Aorta (tissue), 5 donors: ENCODE data around the gene SSTR5. TPM values are rescaled to one million over a fixed set of nuclear protein-coding genes. Genes with fewer than 3 reads are reported as not detected.

Experiments
- ATAC-seq: fragments of 200-7000 bp; cut with Tn5 transposase; one replicate; pipeline ENCODE4 v1.9.1; 2022; ENCODE audit warnings: moderate library complexity; ENCODE audit not compliant: low FRiP score
- DNase-seq, 2 donors: peaks; one replicate each; pipeline ENCODE4 v3.0.0-alpha.2; 2020
- H3K27ac ChIP-seq, 2 donors: one replicate each; pipeline ENCODE4 v1.5.1; 2013; ENCODE audit warnings: low read length in 2 of 2, mild to moderate bottlenecking in 2 of 2, moderate library complexity in 2 of 2, control low read depth in 1 of 2, inconsistent platforms in 1 of 2, low read depth in 1 of 2
- H3K27me3 ChIP-seq, 2 donors: one replicate each; pipeline ENCODE4 v1.6.1; 2013; ENCODE audit warnings: control low read depth in 1 of 2, low read length in 1 of 2, mild to moderate bottlenecking in 1 of 2, moderate library complexity in 1 of 2; ENCODE audit not compliant: insufficient read depth in 2 of 2, control insufficient read depth in 1 of 2
- H3K36me3 ChIP-seq, 2 donors: one replicate each; pipeline ENCODE4 v1.6.1; 2013; ENCODE audit warnings: control low read depth in 1 of 2, low read length in 1 of 2, mild to moderate bottlenecking in 1 of 2; ENCODE audit not compliant: insufficient read depth in 2 of 2, control insufficient read depth in 1 of 2
- H3K4me1 ChIP-seq, 2 donors: one replicate each; pipeline ENCODE4 v1.6.1; 2013; ENCODE audit warnings: low read length in 2 of 2, control low read depth in 1 of 2, mild to moderate bottlenecking in 1 of 2, moderate library complexity in 1 of 2; ENCODE audit not compliant: insufficient read depth in 2 of 2, control insufficient read depth in 1 of 2
- H3K4me3 ChIP-seq, 2 donors: one replicate each; pipeline ENCODE4 v1.5.1; 2013; ENCODE audit warnings: low read length in 2 of 2, control low read depth in 1 of 2, mild to moderate bottlenecking in 1 of 2
- H3K9me3 ChIP-seq: one replicate; pipeline ENCODE4 v1.6.1; 2013; ENCODE audit warnings: mild to moderate bottlenecking, low read length; ENCODE audit not compliant: control insufficient read depth
- whole genome bisulfite sequencing, 2 donors: extraction: QIAGEN DNeasy Blood & Tissue Kit; methylation state at CpG; one replicate each; pipeline ENCODE4 v1.1.7; 2013; 5-methylcytosine and 5-hydroxymethylcytosine counted together
- intact Hi-C, 2 donors: fragments of 100-400 bp; cut with DNase I; formaldehyde crosslinking; loops; one replicate each; pipeline versions ENCODE4 v1.14.2 to v1.15.0; 2022
- polyA plus RNA-seq, 2 donors: library from polyadenylated mRNA; stranded (reverse); fragments of 200-250 nt; gene quantifications; one replicate each; pipeline ENCODE4 v1.2.3, GENCODE V29; 2013
- total RNA-seq, 2 donors: library from RNA; stranded (reverse); fragmentation: NEBNext Ultra II Directional; extraction: Animal tissue kit (Norgen Biotek cat#: 25700); gene quantifications; one replicate each; pipeline ENCODE4 v1.2.1, GENCODE V29; 2021
- donor health status: healthy with polysubstance abuse.
- donor health status: Bipolar disorder and iron deficiency.
- donor health status: DM: no; HTN: no; CAD: no.
- donor health status: DM: no; HTN: no; CAD: no.
- donor health status: DM: yes; HTN: yes; CAD: no.

Gene SSTR5
- total and polyA plus RNA-seq, 4 donors, result 0.26 to 0.75 (median 0.49) TPM; not detected in 1

DNA sequence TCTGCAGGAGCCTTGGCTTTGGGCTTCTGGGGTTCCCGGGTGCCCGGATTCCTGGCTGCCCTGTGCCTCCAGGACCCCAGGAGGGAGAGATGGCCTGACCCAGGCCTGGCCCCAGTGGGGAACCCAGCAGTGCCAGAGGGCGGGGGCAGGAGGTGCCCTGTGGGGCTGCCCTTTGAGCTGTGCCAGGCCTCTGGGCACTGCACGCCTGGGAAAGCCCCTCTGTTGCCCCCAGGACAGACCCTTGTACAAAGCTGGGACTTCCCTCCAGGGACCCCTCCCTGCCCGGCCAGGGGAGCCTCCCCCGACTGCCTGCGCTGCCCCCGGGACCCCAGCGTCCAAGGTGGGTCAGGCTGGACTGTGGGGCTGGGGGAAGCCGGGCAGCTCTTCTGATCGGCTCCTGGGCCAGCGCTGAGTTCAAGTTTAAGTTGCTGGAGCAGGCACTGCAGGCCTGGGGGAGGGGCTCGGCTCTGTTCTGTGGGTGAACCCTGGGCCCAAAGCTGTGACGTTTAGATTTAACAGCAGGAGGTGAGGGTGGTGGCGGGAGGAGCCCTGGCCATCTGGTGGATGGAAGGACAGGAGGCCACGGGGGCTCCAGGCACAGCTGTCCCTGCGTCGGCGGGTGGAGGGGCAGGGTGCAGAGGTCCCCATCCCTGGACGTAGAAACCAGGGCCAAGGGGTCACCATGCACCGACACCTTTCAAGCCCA, 51.1 kb downstream of the SSTR5 start:
- intact Hi-C loops, result no loop called here
- Histone ChIP-seq H3K36me3 (no peaks in the 10 kb centered on the region), H3K4me3 (no peak overlapping the region), H3K27me3 (no peaks in the 10 kb centered on the region), H3K27ac (no peak overlapping the region), H3K9me3 (no peaks in the 10 kb centered on the region), H3K4me1 (no peaks in the 10 kb centered on the region)
- no peak for ATAC-seq
- 77% methylated on average over 19 to 21 of the region's 21 CpGs for WGBS, 2 donors
- no peak for DNase-seq

DNA sequence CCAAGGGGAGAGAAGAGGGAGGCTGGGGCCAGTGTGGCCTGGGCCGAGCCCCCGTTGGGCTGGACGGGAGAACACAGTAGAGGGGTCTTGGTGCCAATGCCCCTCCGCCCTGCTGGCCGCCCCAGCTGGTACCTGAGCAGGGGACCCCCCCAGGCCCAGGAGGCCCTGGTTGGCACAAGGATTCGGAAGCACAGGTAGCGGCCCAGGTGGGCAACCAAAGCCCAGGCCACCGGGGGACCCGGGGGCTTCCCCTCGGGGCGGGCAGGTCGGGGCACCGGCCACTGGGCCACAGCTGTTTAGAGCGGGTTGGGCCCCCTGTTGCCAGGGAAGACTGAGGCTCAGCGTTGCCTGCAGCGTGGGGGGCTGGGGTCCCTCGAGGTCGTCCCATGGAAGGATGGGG, 51.7 kb downstream of the SSTR5 start:
- Histone ChIP-seq H3K27ac (no peak overlapping the region), H3K27me3 (no peaks in the 10 kb centered on the region), H3K4me1 (no peaks in the 10 kb centered on the region), H3K36me3 (no peaks in the 10 kb centered on the region), H3K9me3 (no peaks in the 10 kb centered on the region), H3K4me3 (no peak overlapping the region)
- intact Hi-C loops, result no loop called here
- WGBS, 2 donors, result 86 to 87% methylated on average over 18 of the region's 18 CpGs
- no peak for DNase-seq
- ATAC-seq, result no peak

DNA sequence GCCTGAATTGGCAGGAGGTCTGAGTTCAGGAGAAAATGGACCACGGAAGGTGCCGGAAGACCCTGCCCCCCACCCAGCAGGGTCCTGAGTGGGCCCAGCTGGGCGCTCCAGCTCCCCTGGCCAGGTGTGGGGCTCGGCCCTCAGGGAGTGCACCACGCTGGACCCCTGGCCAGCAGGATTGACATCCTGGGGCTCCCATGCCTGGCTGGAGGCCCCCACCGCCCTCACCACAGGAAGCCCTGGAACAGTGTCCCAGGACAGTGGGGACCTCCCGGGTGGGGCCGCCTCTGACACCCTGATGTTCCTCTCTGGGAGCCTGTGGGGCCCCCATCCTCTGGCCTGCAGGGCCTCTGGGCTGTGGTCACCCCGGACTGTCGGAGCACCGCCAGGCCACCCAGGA, 52.2 kb downstream of the SSTR5 start:
- 86 to 92% methylated on average over 8 to 11 of the region's 11 CpGs for WGBS, 2 donors
- H3K27ac ChIP-seq, result no peak overlapping the region
- intact Hi-C loops, result no loop called here
- H3K27me3 ChIP-seq, result no peaks in the 10 kb centered on the region
- H3K36me3 ChIP-seq, result no peaks in the 10 kb centered on the region
- DNase-seq (no peak), ATAC-seq (no peak)
- no peaks in the 10 kb centered on the region for H3K9me3 ChIP-seq
- no peak overlapping the region for H3K4me3 ChIP-seq
- H3K4me1 ChIP-seq, result no peaks in the 10 kb centered on the region

DNA sequence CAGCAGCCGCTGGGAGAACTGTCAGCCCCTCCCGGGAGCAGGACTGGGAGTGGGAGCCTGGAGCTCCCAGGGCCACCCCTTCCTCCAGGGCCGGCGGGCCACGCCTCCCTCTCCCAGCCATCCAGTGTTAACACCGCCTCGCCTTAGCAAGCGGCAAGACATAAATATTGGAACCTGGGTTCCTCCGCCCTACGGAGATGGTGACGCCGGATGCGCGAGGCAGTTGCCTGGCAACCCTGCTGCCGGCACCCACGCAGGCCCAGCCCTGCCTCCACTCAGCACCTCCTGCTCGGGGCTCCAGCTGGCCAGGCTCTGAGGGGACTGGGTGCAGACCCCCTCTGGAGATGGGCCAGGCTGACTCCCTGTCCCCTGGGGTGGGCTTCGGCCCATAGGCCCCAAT, 52.9 kb downstream of the SSTR5 start:
- Histone ChIP-seq H3K27me3 (no peaks in the 10 kb centered on the region), H3K9me3 (no peaks in the 10 kb centered on the region), H3K27ac (no peak overlapping the region), H3K4me1 (no peaks in the 10 kb centered on the region), H3K4me3 (no peak overlapping the region), H3K36me3 (no peaks in the 10 kb centered on the region)
- DNase-seq, result no peak
- ATAC-seq, result no peak
- WGBS, 2 donors, result 17 to 21% methylated on average over 18 of the region's 18 CpGs
- intact Hi-C loops, result no loop called here

DNA sequence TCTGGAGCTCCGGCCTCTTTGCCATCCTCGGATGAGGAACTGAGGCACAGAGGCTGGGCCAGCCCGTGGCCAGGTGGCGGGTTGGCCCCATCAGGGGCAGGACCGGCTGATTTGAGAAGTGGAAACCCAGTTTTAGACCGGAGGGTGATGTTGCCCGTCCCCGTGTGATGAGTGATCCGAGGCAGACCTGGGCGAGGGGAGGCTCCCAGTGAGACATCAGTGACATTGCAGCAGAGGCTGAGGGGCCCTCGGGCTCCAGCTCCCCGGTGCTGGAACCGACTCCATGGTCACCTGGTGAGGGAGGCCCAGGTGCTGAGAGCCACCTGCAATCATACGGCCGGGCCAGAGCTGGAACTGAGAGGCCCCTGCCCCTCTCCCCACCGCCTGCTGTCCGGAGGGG, 53.5 kb downstream of the SSTR5 start:
- Histone ChIP-seq H3K4me1 (no peaks in the 10 kb centered on the region), H3K27me3 (no peaks in the 10 kb centered on the region), H3K9me3 (no peaks in the 10 kb centered on the region), H3K4me3 (no peak overlapping the region), H3K27ac (no peak overlapping the region), H3K36me3 (no peaks in the 10 kb centered on the region)
- intact Hi-C loops, result no loop called here
- DNase-seq (no peak), ATAC-seq (no peak)
- WGBS, 2 donors, result 61 to 69% methylated on average over 13 to 17 of the region's 17 CpGs

DNA sequence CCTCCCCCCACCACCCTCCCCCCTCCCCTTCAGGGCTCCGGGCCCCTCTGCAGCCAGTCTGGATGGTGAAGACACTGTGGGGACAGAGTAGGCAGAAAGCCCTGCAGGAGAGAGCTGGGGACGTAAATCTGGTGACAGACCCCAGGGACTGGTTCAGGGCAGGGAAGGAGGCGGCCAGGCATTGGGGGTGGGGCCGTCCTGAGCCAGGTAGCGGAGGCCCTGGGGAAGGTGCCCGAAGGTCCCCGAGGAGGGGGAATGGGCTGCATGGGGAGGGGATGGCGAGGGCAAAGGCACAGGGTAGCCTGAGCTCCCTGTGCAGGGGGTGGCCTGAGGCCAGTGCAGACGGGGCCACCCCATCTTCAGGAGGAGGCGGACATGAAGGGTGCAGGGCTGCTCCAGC, 54.0 kb downstream of the SSTR5 start:
- Histone ChIP-seq H3K27ac (no peak overlapping the region), H3K9me3 (no peaks in the 10 kb centered on the region), H3K27me3 (no peaks in the 10 kb centered on the region), H3K4me1 (no peaks in the 10 kb centered on the region), H3K4me3 (no peak overlapping the region), H3K36me3 (no peaks in the 10 kb centered on the region)
- 48 to 55% methylated on average over 9 to 10 of the region's 10 CpGs for WGBS, 2 donors
- DNase-seq, result no peak
- ATAC-seq, result no peak
- intact Hi-C loops, result no loop called here

DNA sequence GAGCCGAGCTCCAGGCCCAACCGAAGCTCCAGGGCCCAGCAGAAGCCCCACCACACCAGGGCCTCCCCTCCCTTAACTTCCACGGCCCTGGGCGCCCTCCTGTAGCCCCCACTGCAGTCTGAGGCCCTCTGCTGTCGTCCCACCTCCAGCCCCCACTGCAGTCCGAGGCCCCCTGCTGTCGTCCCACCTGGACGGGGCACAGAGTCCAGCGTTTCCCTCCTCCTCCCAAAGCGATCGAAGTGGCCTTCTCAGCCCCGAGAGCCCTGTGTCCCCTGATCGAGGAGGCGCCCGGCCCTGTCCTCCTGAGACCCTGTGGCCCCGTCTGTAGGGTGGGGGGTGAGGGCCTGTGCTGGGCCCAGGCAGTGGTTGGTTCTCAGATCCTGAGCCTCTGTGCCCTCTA, 54.6 kb downstream of the SSTR5 start:
- intact Hi-C loops, result no loop called here
- 62 to 64% methylated on average over 16 of the region's 16 CpGs for WGBS, 2 donors

DNA sequence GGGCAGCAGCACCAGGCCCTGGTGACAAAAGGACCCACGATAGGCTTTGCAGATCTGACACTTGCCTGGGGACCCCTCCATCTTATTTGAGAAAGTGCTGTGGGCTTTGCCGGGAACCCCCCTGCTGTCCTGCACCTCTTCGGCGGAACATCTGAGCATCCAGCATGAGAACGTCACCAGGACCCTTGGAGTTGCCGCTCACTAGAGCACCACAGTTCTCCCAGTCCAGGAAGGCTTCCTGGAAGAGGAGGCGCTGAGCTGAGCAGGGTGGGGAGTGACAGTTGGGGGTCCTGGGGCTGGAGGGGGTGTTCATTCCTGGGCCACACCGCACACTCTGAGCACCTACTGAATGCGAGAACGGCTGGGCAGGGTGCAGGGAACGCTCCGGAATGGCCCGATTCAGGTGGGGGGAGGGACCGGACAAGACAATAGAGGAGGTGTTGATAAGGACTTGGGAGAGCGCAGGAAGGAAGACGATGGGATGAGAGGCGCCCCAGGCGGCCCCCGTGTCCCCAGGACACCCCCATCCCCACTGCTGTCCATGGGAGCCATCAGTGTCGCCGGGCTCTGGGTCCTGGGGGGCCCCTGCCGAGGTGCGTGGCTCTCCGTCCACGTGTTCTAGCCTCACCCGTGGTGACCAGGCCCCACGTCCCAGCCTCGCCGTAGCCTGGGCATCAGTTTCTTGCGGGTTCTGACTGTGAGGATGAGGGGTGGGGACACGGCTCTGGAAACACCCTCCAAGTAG, 55.6 kb downstream of the SSTR5 start:
- DNase-seq (no peak), ATAC-seq (no peak)
- no peaks in the 10 kb centered on the region for H3K36me3 ChIP-seq
- WGBS, 2 donors, result 89 to 91% methylated on average over 29 to 31 of the region's 31 CpGs
- H3K27ac ChIP-seq, result no peak overlapping the region
- no peaks in the 10 kb centered on the region for H3K27me3 ChIP-seq
- H3K4me3 ChIP-seq, result no peak overlapping the region
- intact Hi-C loops, result no loop called here
- H3K4me1 ChIP-seq, result no peaks in the 10 kb centered on the region
- H3K9me3 ChIP-seq, result no peaks in the 10 kb centered on the region

More for the DNA sequence above, 54.6 kb downstream of the SSTR5 start:
- no peaks in the 10 kb centered on the region for H3K4me1 ChIP-seq
- no peak overlapping the region for H3K27ac ChIP-seq
- DNase-seq, result no peak
- no peaks in the 10 kb centered on the region for H3K9me3 ChIP-seq
- H3K4me3 ChIP-seq, result no peak overlapping the region
- H3K36me3 ChIP-seq, result no peaks in the 10 kb centered on the region
- no peaks in the 10 kb centered on the region for H3K27me3 ChIP-seq
- no peak for ATAC-seq
